Mammary epithelial cell (primary cell): ENCODE data around the gene RPP30.

Experiments used
- EZH2 ChIP-seq: IDR thresholded peaks from 2 replicates; pipeline ENCODE4 v1.6.1; 2012; ENCODE audit warnings: low read length, inconsistent platforms, borderline replicate concordance
- TF ChIP-seq, protein P1 (sequence below), 2 donors: IDR thresholded peaks in 1 of 2; conservative IDR thresholded peaks in 1 of 2; 2 replicates each; pipeline ENCODE4 v1.5.1; 2011 to 2012; ENCODE audit warnings: inconsistent platforms in 2 of 2, low read length in 2 of 2, mild to moderate bottlenecking in 2 of 2, control low read depth in 1 of 2, low read depth in 1 of 2; ENCODE audit not compliant: insufficient read depth in 1 of 2; ENCODE audit errors: extremely low read depth in 1 of 2

DNA sequence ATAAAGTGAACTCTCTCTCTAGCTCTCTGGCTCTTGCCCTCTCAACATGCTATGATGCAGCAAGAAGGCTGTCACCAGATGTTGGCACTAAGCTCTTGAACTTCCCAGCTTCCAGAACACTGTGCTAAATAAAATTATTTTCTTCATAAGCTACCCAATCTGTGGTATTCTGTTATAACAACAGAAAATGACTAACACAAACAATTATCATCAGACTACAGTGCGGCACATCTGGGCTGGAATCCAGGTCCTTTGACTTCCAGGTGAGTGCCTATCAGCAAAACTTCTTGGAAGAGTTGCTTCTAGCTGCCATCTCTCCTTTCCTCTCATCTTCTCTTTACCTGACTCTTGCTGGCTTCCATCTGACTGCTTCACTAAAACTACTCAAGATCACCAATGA is 34.3 kb upstream of the RPP30 start:
- TF ChIP-seq, protein P1, sequence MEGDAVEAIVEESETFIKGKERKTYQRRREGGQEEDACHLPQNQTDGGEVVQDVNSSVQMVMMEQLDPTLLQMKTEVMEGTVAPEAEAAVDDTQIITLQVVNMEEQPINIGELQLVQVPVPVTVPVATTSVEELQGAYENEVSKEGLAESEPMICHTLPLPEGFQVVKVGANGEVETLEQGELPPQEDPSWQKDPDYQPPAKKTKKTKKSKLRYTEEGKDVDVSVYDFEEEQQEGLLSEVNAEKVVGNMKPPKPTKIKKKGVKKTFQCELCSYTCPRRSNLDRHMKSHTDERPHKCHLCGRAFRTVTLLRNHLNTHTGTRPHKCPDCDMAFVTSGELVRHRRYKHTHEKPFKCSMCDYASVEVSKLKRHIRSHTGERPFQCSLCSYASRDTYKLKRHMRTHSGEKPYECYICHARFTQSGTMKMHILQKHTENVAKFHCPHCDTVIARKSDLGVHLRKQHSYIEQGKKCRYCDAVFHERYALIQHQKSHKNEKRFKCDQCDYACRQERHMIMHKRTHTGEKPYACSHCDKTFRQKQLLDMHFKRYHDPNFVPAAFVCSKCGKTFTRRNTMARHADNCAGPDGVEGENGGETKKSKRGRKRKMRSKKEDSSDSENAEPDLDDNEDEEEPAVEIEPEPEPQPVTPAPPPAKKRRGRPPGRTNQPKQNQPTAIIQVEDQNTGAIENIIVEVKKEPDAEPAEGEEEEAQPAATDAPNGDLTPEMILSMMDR (conservative IDR thresholded peaks at IDR 0.05 in 1 of 2, IDR thresholded peaks at IDR 0.05 in 1 of 2; ENCODE audit: extremely low read depth in 1 of 2, insufficient read depth in 1 of 2, low read depth in 1 of 2, low read length in 2 of 2), result no peak
- no peak for TF ChIP-seq EZH2
